DND-41 (cell line): Measurements from ENCODE around the gene SERF2.
"Not testable (repeated sequence)": the region's sequence is repeated elsewhere in the genome, so short reads cannot be mapped to it uniquely, and the experiment has no call there.

Experiments used
- ATAC-seq: fragments of 200-7000 bp; cut with Tn5 transposase; 3 replicates; pipeline ENCODE4 v1.9.1; 2021; ENCODE audit warnings: low read depth; ENCODE audit not compliant: insufficient read depth
- DNase-seq: peaks from one replicate; pipeline ENCODE4 v3.0.0-alpha.2; 2020
- H2AFZ ChIP-seq: 2 replicates; pipeline ENCODE4 v1.6.0; 2012; ENCODE audit warnings: low read depth, low read length
- H3K27ac ChIP-seq: 2 replicates; pipeline ENCODE4 v1.5.1; 2012; ENCODE audit warnings: low read length, inconsistent platforms
- H3K27me3 ChIP-seq: fragments of 200-600 bp; sonication (generic); 2 replicates; pipeline ENCODE4 v1.6.0; 2012; ENCODE audit warnings: low read length, mild to moderate bottlenecking, inconsistent platforms; ENCODE audit not compliant: insufficient read depth, poor library complexity
- H3K36me3 ChIP-seq: 2 replicates; pipeline ENCODE4 v1.5.1; 2012; ENCODE audit warnings: low read length, inconsistent platforms; ENCODE audit not compliant: insufficient read depth
- H3K4me1 ChIP-seq: 2 replicates; pipeline ENCODE4 v1.5.1; 2012; ENCODE audit warnings: mild to moderate bottlenecking, low read length; ENCODE audit not compliant: insufficient read depth
- H3K4me2 ChIP-seq: 2 replicates; pipeline ENCODE4 v1.6.0; 2012; ENCODE audit warnings: mild to moderate bottlenecking, moderate library complexity, low read length, inconsistent platforms; ENCODE audit not compliant: insufficient read depth
- H3K4me3 ChIP-seq, 2 experiments: fragments of 200-600 bp in 1 of 2; shearing (Covaris generic) in 1 of 2; 2 replicates each; pipeline ENCODE4 v1.5.1; 2012 to 2016; ENCODE audit warnings: inconsistent platforms in 2 of 2, low read length in 2 of 2, mild to moderate bottlenecking in 2 of 2, low read depth in 1 of 2, moderate library complexity in 1 of 2
- H3K79me2 ChIP-seq: 2 replicates; pipeline ENCODE4 v1.6.0; 2012; ENCODE audit warnings: low read length, inconsistent platforms; ENCODE audit not compliant: insufficient read depth
- H3K9ac ChIP-seq: 2 replicates; pipeline ENCODE4 v1.6.0; 2012; ENCODE audit warnings: low read depth, mild to moderate bottlenecking, inconsistent platforms, low read length, moderate library complexity
- H3K9me3 ChIP-seq: 2 replicates; pipeline ENCODE4 v1.5.1; 2012; ENCODE audit warnings: low read length, moderate library complexity, mild to moderate bottlenecking, inconsistent platforms; ENCODE audit not compliant: insufficient read depth, severe bottlenecking
- H4K20me1 ChIP-seq: 2 replicates; pipeline ENCODE4 v1.6.0; 2012; ENCODE audit warnings: low read length; ENCODE audit not compliant: insufficient read depth
- EZH2 ChIP-seq: IDR thresholded peaks from 3 replicates; pipeline ENCODE4 v1.6.1; 2012; ENCODE audit warnings: borderline replicate concordance, low read depth, mild to moderate bottlenecking, moderate library complexity, low read length, inconsistent platforms; ENCODE audit not compliant: severe bottlenecking

The SERF2 gene

GRCh38 chr15:43832485-43832884, 40.4 kb downstream of the SERF2 start:
- not testable (repeated sequence) for H3K27me3 ChIP-seq, H2AFZ ChIP-seq, H3K4me3 ChIP-seq, H3K9ac ChIP-seq, H3K9me3 ChIP-seq, DNase-seq, H3K27ac ChIP-seq, ATAC-seq
- peak overlapping the region; percentile 79 for H3K4me2 ChIP-seq
- H3K36me3 ChIP-seq: peaks cover 63% of the 10 kb centered on the region
- peaks cover 94% of the 10 kb centered on the region for H3K79me2 ChIP-seq
- peaks cover 57% of the 10 kb centered on the region for H3K4me1 ChIP-seq
- peaks cover 18% of the 10 kb centered on the region for H4K20me1 ChIP-seq

GRCh38 chr15:43845421-43845820, 53.3 kb downstream of the SERF2 start:
- ATAC-seq (no peak), DNase-seq (no peak)
- Histone ChIP-seq H3K36me3 (peaks cover 67% of the 10 kb centered on the region), H3K27ac (no peak overlapping the region), H3K79me2 (peaks cover 8% of the 10 kb centered on the region; the same call in 1 of the 2 replicates), H3K9me3 (no peaks in the 10 kb centered on the region), H3K27me3 (no peaks in the 10 kb centered on the region), H4K20me1 (no peaks in the 10 kb centered on the region; the same call in 1 of the 2 replicates), H3K4me3 (no peak overlapping the region), H2AFZ (no peak overlapping the region), H3K9ac (no peak overlapping the region), H3K4me1 (no peaks in the 10 kb centered on the region), H3K4me2 (no peak overlapping the region)
- TF ChIP-seq EZH2: no peak
